HUES64 (cell line): ENCODE results near the gene TGFBR3.
"Not testable (repeated sequence)": the region's sequence is repeated elsewhere in the genome, so short reads cannot be mapped to it uniquely, and the experiment has no call there.

ENCODE experiments used
- H3K27ac ChIP-seq: 2 replicates; pipeline ENCODE4 v1.7.0; 2013; ENCODE audit warnings: low read depth, low read length, inconsistent platforms
- H3K27me3 ChIP-seq: 2 replicates; pipeline ENCODE4 v1.6.1; 2013; ENCODE audit warnings: mild to moderate bottlenecking, low read length; ENCODE audit not compliant: insufficient read depth
- H3K36me3 ChIP-seq: 2 replicates; pipeline ENCODE4 v1.6.1; 2013; ENCODE audit warnings: mild to moderate bottlenecking, low read length; ENCODE audit not compliant: insufficient read depth
- H3K4me1 ChIP-seq: 2 replicates; pipeline ENCODE4 v1.6.1; 2013; ENCODE audit warnings: mild to moderate bottlenecking, low read length, moderate library complexity; ENCODE audit not compliant: insufficient read depth
- H3K4me3 ChIP-seq: 2 replicates; pipeline ENCODE4 v1.5.1; 2013; ENCODE audit warnings: mild to moderate bottlenecking, low read length, moderate library complexity
- H3K9ac ChIP-seq: 2 replicates; pipeline ENCODE4 v1.6.1; 2013; ENCODE audit warnings: mild to moderate bottlenecking, low read depth, low read length
- H3K9me3 ChIP-seq: 2 replicates; pipeline ENCODE4 v1.6.1; 2013; ENCODE audit warnings: low read depth, low read length; ENCODE audit not compliant: insufficient read depth
- WGBS: fragments of 150-250, 120-280 bp; methylation state at CpG from one replicate; pipeline ENCODE4 v1.1.7; 2013; ENCODE audit warnings: missing lambda C conversion rate; 5-methylcytosine and 5-hydroxymethylcytosine counted together

Gene TGFBR3

GRCh38 chr1:91864017-91864700, 21.8 kb downstream of the TGFBR3 start:
- H3K4me1 ChIP-seq = no peaks in the 10 kb centered on the region
- no peaks in the 10 kb centered on the region for H3K27me3 ChIP-seq
- H3K4me3 ChIP-seq = no peak overlapping the region
- 93% methylated on average over 5 of the region's 5 CpGs for WGBS
- no peak overlapping the region for H3K9ac ChIP-seq
- no peaks in the 10 kb centered on the region for H3K36me3 ChIP-seq
- H3K27ac ChIP-seq = no peak overlapping the region
- no peaks in the 10 kb centered on the region for H3K9me3 ChIP-seq

DNA sequence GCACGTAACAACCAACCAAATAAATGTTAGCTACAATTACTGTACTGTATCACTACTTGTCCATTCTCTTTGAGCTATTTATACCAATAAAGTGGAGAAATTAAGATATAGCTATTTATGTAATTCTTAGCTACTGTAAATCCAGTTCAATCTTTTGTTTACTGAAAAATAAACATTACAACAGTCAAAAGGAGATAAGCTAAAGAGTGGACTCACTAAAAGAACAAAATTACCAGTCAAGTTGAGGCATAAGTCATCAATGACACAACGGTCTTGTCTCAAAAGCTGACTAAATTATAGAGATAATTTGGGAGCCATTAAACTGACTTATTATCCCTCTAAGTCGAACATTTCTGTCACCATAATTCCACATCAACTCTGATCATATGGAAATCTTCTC, 22.5 kb downstream of the TGFBR3 start:
- no peaks in the 10 kb centered on the region for H3K36me3 ChIP-seq
- H3K27ac ChIP-seq = no peak overlapping the region
- no peaks in the 10 kb centered on the region for H3K9me3 ChIP-seq
- no peaks in the 10 kb centered on the region for H3K4me1 ChIP-seq
- no peak overlapping the region for H3K4me3 ChIP-seq
- no peaks in the 10 kb centered on the region for H3K27me3 ChIP-seq
- 89% methylated on average over 2 of the region's 3 CpGs for WGBS
- H3K9ac ChIP-seq = no peak overlapping the region

GRCh38 chr1:91862120-91862519, 23.8 kb downstream of the TGFBR3 start:
- Histone ChIP-seq H3K9ac (no peak overlapping the region), H3K27ac (no peak overlapping the region), H3K36me3 (no peaks in the 10 kb centered on the region), H3K4me1 (no peaks in the 10 kb centered on the region), H3K4me3 (no peak overlapping the region), H3K27me3 (no peaks in the 10 kb centered on the region), H3K9me3 (no peaks in the 10 kb centered on the region)
- 62% methylated on average over 3 of the region's 3 CpGs for WGBS

DNA sequence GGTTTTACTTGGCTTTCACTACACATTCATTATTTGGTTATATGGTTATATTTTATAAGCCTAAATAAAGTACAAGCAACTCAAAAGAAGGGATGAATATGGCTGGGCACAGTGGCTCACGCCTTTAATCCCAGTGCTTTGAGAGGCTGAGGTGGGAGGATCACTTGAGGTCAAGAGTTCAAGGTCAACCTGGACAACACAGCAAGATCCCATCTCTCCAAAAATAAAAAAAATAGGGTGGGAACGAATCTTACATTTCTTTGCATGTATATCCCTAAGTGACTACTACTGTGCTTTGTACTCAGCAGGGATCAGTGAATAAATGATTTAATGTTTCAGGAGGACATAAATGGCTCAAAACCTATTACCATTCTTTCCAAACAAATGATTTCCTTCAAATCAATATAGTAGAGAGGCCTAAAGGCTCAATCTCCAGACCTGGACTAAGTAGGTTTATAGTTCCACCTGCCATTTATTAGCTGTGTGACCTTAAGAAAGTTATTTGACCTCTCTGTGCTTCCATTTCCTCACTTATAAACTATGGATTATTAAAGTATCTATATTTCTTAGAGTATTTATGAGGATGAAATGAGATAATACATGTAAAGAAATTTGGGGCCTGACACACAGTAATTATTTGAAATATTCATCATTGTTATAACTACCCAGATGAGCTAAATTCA, 28.3 kb downstream of the TGFBR3 start:
- Histone ChIP-seq H3K9me3 (no peaks in the 10 kb centered on the region), H3K9ac (no peak overlapping the region), H3K4me3 (no peak overlapping the region), H3K4me1 (no peaks in the 10 kb centered on the region), H3K27me3 (no peaks in the 10 kb centered on the region), H3K36me3 (no peaks in the 10 kb centered on the region), H3K27ac (no peak overlapping the region)
- 86% methylated on average over 1 of the region's 2 CpGs for WGBS

GRCh38 chr1:91856996-91857395, 29.0 kb downstream of the TGFBR3 start:
- Histone ChIP-seq H3K4me1 (no peaks in the 10 kb centered on the region), H3K4me3 (no peak overlapping the region), H3K36me3 (no peaks in the 10 kb centered on the region), H3K9me3 (no peaks in the 10 kb centered on the region), H3K9ac (no peak overlapping the region), H3K27ac (no peak overlapping the region), H3K27me3 (no peaks in the 10 kb centered on the region)
- WGBS = 75% methylated on average over 1 of the region's 1 CpG

DNA sequence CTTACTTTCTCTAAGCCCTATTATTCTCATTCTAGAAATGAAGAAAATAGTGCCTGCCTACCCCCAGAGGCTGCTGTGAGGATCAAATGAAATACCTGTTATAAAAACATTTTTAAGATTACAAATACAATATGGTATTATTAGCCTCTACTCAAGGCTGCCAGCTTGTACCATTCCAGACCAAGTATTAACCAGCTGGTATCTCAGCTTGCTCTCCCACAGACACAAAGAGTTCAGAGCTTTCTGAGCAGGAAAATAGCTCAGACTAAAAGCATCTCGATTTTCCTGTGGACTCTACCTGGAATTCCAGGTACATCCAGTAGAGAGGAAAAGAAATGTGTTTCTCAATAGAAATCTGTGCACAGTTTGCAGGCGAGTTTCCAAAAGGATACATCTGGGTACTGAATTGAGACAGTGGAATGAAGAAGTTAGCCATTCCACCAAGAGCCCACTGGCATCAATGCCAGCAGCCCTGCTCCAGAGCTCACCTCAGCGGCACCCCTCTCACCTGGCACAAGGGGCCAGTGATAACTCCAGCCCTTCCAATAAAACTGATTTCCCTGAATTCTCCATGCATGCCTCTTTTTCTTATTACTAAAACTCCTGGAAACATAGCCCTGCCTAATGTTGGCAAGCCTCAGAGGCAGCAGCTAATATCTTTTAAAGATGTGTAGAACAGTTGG, 31.0 kb downstream of the TGFBR3 start:
- H3K27ac ChIP-seq = no peak overlapping the region
- no peaks in the 10 kb centered on the region for H3K27me3 ChIP-seq
- H3K9me3 ChIP-seq = no peaks in the 10 kb centered on the region
- no peaks in the 10 kb centered on the region for H3K36me3 ChIP-seq
- H3K4me1 ChIP-seq = no peaks in the 10 kb centered on the region
- no peak overlapping the region for H3K9ac ChIP-seq
- H3K4me3 ChIP-seq = no peak overlapping the region
- 92% methylated on average over 3 of the region's 3 CpGs for WGBS

DNA sequence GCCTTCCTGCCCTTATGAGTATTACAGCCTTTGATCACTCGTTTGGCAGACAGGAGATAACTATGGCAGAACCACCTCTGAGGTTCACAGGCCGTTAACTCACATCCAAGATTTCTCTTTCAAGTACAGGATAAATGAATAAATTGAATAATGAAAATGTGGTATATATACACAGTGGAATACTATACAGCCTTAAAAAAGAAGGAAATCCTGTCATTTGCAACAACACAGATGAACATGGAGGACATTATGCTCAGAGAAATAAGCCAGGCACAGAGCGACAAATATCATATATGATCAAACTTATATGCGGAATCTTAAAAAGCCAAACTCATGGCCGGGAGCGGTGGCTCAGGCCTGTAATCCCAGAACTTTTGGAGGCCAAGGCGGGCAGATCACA, 32.6 kb downstream of the TGFBR3 start:
- WGBS = 96% methylated on average over 6 of the region's 7 CpGs
- Histone ChIP-seq H3K4me3 (no peak overlapping the region), H3K27me3 (no peaks in the 10 kb centered on the region), H3K36me3 (no peaks in the 10 kb centered on the region), H3K9ac (no peak overlapping the region), H3K4me1 (no peaks in the 10 kb centered on the region), H3K9me3 (no peaks in the 10 kb centered on the region), H3K27ac (no peak overlapping the region)

DNA sequence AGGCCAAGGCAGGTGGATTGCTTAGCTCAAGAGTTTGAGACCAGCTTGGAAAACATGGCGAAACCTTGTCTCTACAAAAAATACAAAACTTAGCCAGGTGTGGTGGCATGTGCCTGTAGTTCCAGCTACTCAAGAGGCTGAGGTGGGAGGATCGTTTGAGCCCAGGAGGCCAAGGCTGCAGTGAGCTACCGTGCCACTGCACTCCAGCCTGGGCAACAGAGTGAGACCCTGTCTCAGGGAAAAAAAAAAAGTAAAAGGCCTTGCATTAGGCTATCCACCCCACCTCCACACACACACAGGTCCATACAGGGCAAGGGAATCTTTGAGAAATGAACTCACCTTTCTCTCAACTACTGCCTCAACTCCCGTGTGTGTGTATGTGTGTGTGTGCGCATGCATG, 33.9 kb downstream of the TGFBR3 start:
- 97% methylated on average over 5 of the region's 5 CpGs for WGBS

DNA sequence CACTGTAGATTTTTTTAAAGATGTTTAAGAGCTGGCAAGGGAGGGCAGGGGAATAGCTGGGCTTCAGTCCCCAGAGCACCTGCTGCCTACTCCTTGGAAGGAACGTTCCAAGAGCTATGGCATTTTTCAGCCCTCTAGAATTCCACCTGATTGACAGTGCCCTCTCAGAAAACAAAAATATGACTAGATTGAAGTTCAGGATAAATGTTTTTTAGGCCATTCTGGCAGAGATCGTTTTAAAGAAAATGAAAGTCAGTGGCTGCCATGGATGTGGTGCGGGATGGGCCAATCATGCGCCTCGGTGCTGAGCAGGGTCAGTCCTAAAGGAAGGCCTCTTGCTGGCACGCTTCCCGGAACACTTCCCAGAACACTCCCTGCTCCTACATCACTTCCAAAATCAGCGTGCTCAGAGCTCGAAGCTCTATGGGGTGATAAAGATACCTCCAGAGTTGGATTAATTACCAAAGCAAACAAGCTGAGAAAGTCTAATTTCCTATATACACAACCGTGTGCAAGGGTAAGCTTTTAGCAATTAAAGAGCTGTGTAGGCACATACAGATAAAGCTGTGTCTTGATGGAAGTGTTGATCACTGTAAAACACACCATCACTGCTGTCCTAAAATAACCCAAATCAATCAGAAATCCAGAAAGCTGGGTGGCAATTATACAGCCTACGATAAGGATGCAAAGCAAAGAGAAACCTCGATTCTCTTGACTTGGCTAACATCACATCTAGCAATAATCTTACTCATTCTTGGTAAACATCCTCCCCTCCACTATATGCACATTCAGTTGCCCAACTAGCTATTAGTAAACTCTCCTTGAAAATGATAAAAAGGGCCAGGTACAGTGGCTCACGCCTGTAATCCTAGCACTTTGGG, 34.6 kb downstream of the TGFBR3 start:
- H3K4me1 ChIP-seq = no peaks in the 10 kb centered on the region
- no peak overlapping the region for H3K9ac ChIP-seq
- H3K27me3 ChIP-seq = no peaks in the 10 kb centered on the region
- H3K27ac ChIP-seq = no peak overlapping the region
- H3K9me3 ChIP-seq = no peaks in the 10 kb centered on the region
- no peak overlapping the region for H3K4me3 ChIP-seq
- H3K36me3 ChIP-seq = no peaks in the 10 kb centered on the region
- 92% methylated on average over 12 of the region's 13 CpGs for WGBS

More for the DNA sequence above, 33.9 kb downstream of the TGFBR3 start:
- not testable (repeated sequence) for H3K4me1 ChIP-seq, H3K9me3 ChIP-seq, H3K9ac ChIP-seq, H3K27ac ChIP-seq, H3K36me3 ChIP-seq, H3K27me3 ChIP-seq, H3K4me3 ChIP-seq

DNA sequence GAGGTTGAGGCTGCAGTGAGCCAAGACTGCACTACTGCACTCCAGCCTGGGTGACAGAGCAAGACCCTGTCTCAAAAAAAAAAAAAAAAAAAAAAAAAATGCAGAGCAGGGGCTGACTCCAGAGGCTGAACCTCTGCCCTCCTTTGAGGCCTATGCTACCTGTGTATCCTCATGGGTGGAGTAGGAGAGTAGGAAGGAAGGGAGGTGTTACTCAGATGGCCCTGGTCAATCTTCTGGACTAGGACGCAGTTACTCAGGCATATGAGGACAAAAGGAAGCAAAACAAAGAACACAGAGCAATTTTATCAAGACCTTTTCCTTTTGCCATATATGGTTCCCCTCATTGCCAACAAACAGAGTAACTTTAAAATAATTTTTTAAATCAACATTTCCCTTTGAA, 35.2 kb downstream of the TGFBR3 start:
- H3K4me1 ChIP-seq = no peaks in the 10 kb centered on the region
- H3K27ac ChIP-seq = no peak overlapping the region
- H3K4me3 ChIP-seq = no peak overlapping the region
- WGBS = 95% methylated on average over 1 of the region's 1 CpG
- no peaks in the 10 kb centered on the region for H3K27me3 ChIP-seq
- H3K9me3 ChIP-seq = no peaks in the 10 kb centered on the region
- no peaks in the 10 kb centered on the region for H3K36me3 ChIP-seq
- no peak overlapping the region for H3K9ac ChIP-seq

DNA sequence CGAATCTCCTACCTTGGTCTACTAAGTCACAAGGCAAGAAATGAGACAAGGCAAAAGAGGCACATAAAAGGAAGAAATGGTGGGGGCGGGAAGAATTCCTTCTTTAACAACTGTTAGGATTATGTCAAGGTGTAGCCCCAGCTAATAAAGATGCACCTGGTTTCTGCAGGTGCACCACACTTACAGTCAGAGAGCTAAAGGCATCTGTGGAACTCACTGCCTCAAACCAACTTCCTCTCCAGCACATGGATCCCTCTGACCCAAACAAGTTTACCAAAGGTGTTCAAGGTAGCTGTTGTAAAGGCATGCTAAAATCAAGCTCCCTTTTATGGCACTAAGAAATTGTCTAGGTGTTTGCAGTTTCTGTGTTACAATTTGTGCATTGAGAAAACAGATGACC, 38.1 kb downstream of the TGFBR3 start:
- H3K27ac ChIP-seq = no peak overlapping the region
- WGBS = 92% methylated on average over 2 of the region's 2 CpGs
- no peaks in the 10 kb centered on the region for H3K36me3 ChIP-seq
- no peak overlapping the region for H3K9ac ChIP-seq
- H3K27me3 ChIP-seq = no peaks in the 10 kb centered on the region
- no peak overlapping the region for H3K4me3 ChIP-seq
- no peaks in the 10 kb centered on the region for H3K9me3 ChIP-seq
- H3K4me1 ChIP-seq = no peaks in the 10 kb centered on the region
